ENCODE measurements around the gene BET1L.
"Not testable (repeated sequence)": the region's sequence is repeated elsewhere in the genome, so short reads cannot be mapped to it uniquely, and the experiment has no call there.

Gene BET1L

GRCh38 chr11:238346-238745 is 31.1 kb upstream of the BET1L start:
- H3K4me1 ChIP-seq; H3K9me3 ChIP-seq; DNase-seq (ENCODE audit: low spot score in 2 of 2); H3K27me3 ChIP-seq (ENCODE audit: low read depth); in situ Hi-C loops (cut with MboI; ENCODE audit: low sequenced_read_pairs): not testable (repeated sequence)
- Histone ChIP-seq H3K36me3 (replicated peaks) (peaks cover 38% of the 10 kb centered on the region), H3K4me3 (peak overlapping the region; percentile 84; the same call in 1 of the 2 replicates)

- DNase-seq (ENCODE audit: low spot score in 2 of 2), result peak; percentile 74 to 91
- Histone ChIP-seq H3K4me3 (peak within 1 kb of the TSS; percentile 84), H3K9me3 (no peaks in the 10 kb centered on the region), H3K36me3 (replicated peaks) (peaks cover 25% of the 10 kb centered on the region), H3K27me3 (ENCODE audit: low read depth) (no peaks in the 10 kb centered on the region), H3K4me1 (peaks cover 7% of the 10 kb centered on the region)
- in situ Hi-C loops (cut with MboI; ENCODE audit: low sequenced_read_pairs), result no loop called here
Observed at GRCh38 chr11:236774-237767, 29.9 kb upstream of the BET1L start, which contains the start of gene PSMD13. Gene PSMD13, plus strand, starts transcription at chr11:236976. Its CDS starts 74 bp downstream, at chr11:237050.

- H3K27me3 ChIP-seq (ENCODE audit: low read depth), result no peaks in the 10 kb centered on the region
- in situ Hi-C loops (cut with MboI; ENCODE audit: low sequenced_read_pairs), result no loop called here
- peaks cover 16% of the 10 kb centered on the region for H3K36me3 ChIP-seq (replicated peaks)
- peaks cover 7% of the 10 kb centered on the region for H3K4me1 ChIP-seq
- peak within 1 kb of the TSS; percentile 84 for H3K4me3 ChIP-seq
- peak; percentile 70 to 86 for DNase-seq (ENCODE audit: low spot score in 2 of 2)
- H3K9me3 ChIP-seq, result no peaks in the 10 kb centered on the region
Observed at GRCh38 chr11:235997-236773, 29.0 kb upstream of the BET1L start, which contains the start of gene SIRT3. Gene SIRT3, minus strand, starts transcription at chr11:236342. Its CDS starts 14 bp downstream, at chr11:236328.

GRCh38 chr11:235609-235996 is 28.4 kb upstream of the BET1L start:
- no peaks in the 10 kb centered on the region for H3K27me3 ChIP-seq (ENCODE audit: low read depth)
- H3K36me3 ChIP-seq (replicated peaks), result peaks cover 11% of the 10 kb centered on the region
- H3K9me3 ChIP-seq, result no peaks in the 10 kb centered on the region
- H3K4me3 ChIP-seq, result peak overlapping the region; percentile 84
- in situ Hi-C loops (cut with MboI; ENCODE audit: low sequenced_read_pairs), result no loop called here
- H3K4me1 ChIP-seq, result peaks cover 7% of the 10 kb centered on the region
- peak in 1 of 2 experiments; percentile 11 for DNase-seq (ENCODE audit: low spot score in 2 of 2)

- in situ Hi-C loops (cut with MboI; ENCODE audit: low sequenced_read_pairs), result no loop called here
Observed at GRCh38 chr11:235180-235579, 28.0 kb upstream of the BET1L start.

GRCh38 chr11:232783-233565 is 25.8 kb upstream of the BET1L start:
- DNase-seq (ENCODE audit: low spot score in 2 of 2), result no peak

More at GRCh38 chr11:235180-235579, 28.0 kb upstream of the BET1L start:
- Histone ChIP-seq H3K36me3 (replicated peaks) (peaks cover 11% of the 10 kb centered on the region), H3K9me3 (no peaks in the 10 kb centered on the region), H3K27me3 (ENCODE audit: low read depth) (no peaks in the 10 kb centered on the region), H3K4me1 (peaks cover 7% of the 10 kb centered on the region), H3K4me3 (peak overlapping the region; percentile 84)
- DNase-seq (ENCODE audit: low spot score in 2 of 2), result no peak

GRCh38 chr11:230431-230830 is 23.2 kb upstream of the BET1L start:
- in situ Hi-C loops (cut with MboI; ENCODE audit: low sequenced_read_pairs), result no loop called here

More at GRCh38 chr11:232783-233565, 25.8 kb upstream of the BET1L start:
- H3K4me1 ChIP-seq, result peaks cover 12% of the 10 kb centered on the region
- H3K27me3 ChIP-seq (ENCODE audit: low read depth), result no peaks in the 10 kb centered on the region
- no peaks in the 10 kb centered on the region for H3K9me3 ChIP-seq
- no peaks in the 10 kb centered on the region for H3K36me3 ChIP-seq (replicated peaks)
- no peak overlapping the region for H3K4me3 ChIP-seq
- in situ Hi-C loops (cut with MboI; ENCODE audit: low sequenced_read_pairs), result no loop called here

GRCh38 chr11:227824-228379 is 20.7 kb upstream of the BET1L start:
- no peak for DNase-seq (ENCODE audit: low spot score in 2 of 2)
- Histone ChIP-seq H3K36me3 (replicated peaks) (no peaks in the 10 kb centered on the region), H3K4me3 (no peak overlapping the region), H3K4me1 (peaks cover 13% of the 10 kb centered on the region), H3K9me3 (no peaks in the 10 kb centered on the region), H3K27me3 (ENCODE audit: low read depth) (no peaks in the 10 kb centered on the region)
- in situ Hi-C loops (cut with MboI; ENCODE audit: low sequenced_read_pairs), result no loop called here

More at GRCh38 chr11:230431-230830, 23.2 kb upstream of the BET1L start:
- Histone ChIP-seq H3K4me1 (peaks cover 13% of the 10 kb centered on the region), H3K4me3 (no peak overlapping the region), H3K9me3 (no peaks in the 10 kb centered on the region), H3K27me3 (ENCODE audit: low read depth) (no peaks in the 10 kb centered on the region), H3K36me3 (replicated peaks) (no peaks in the 10 kb centered on the region)
- DNase-seq (ENCODE audit: low spot score in 2 of 2), result no peak

- Histone ChIP-seq H3K4me3 (no peak overlapping the region), H3K9me3 (no peaks in the 10 kb centered on the region), H3K27me3 (ENCODE audit: low read depth) (no peaks in the 10 kb centered on the region), H3K4me1 (peaks cover 13% of the 10 kb centered on the region), H3K36me3 (replicated peaks) (no peaks in the 10 kb centered on the region)
- in situ Hi-C loops (cut with MboI; ENCODE audit: low sequenced_read_pairs), result no loop called here
- DNase-seq (ENCODE audit: low spot score in 2 of 2), result no peak
Observed at GRCh38 chr11:225734-226453, 18.7 kb upstream of the BET1L start.

GRCh38 chr11:224424-224823 is 17.2 kb upstream of the BET1L start:
- Histone ChIP-seq H3K36me3 (replicated peaks) (no peaks in the 10 kb centered on the region), H3K4me1 (peaks cover 13% of the 10 kb centered on the region), H3K4me3 (no peak overlapping the region), H3K9me3 (no peaks in the 10 kb centered on the region), H3K27me3 (ENCODE audit: low read depth) (no peaks in the 10 kb centered on the region)
- no peak for DNase-seq (ENCODE audit: low spot score in 2 of 2)
- in situ Hi-C loops (cut with MboI; ENCODE audit: low sequenced_read_pairs), result no loop called here

- in situ Hi-C loops (cut with MboI; ENCODE audit: low sequenced_read_pairs), result no loop called here
- Histone ChIP-seq H3K4me1 (peaks cover 13% of the 10 kb centered on the region), H3K4me3 (no peak overlapping the region), H3K36me3 (replicated peaks) (no peaks in the 10 kb centered on the region), H3K9me3 (no peaks in the 10 kb centered on the region), H3K27me3 (ENCODE audit: low read depth) (no peaks in the 10 kb centered on the region)
- DNase-seq (ENCODE audit: low spot score in 2 of 2), result no peak
Observed at GRCh38 chr11:223884-224283, 16.7 kb upstream of the BET1L start.

- no peak overlapping the region for H3K4me3 ChIP-seq
- H3K36me3 ChIP-seq (replicated peaks), result no peaks in the 10 kb centered on the region
- in situ Hi-C loops (cut with MboI; ENCODE audit: low sequenced_read_pairs), result no loop called here
- no peaks in the 10 kb centered on the region for H3K9me3 ChIP-seq
- H3K4me1 ChIP-seq, result peaks cover 7% of the 10 kb centered on the region
- H3K27me3 ChIP-seq (ENCODE audit: low read depth), result no peaks in the 10 kb centered on the region
- DNase-seq (ENCODE audit: low spot score in 2 of 2), result no peak
Observed at GRCh38 chr11:223026-223789, 16.0 kb upstream of the BET1L start.
